SU-DHL-6 (cell line): ENCODE measurements around the gene ADAMTS17.

Experiments
- CTCF ChIP-seq: fragments of 200-600 bp; sonication (generic); IDR thresholded peaks from one replicate; pipeline ENCODE4 v1.5.1; 2017; ENCODE audit warnings: antibody characterized with exemption, mild to moderate bottlenecking, low read length, moderate library complexity; ENCODE audit not compliant: insufficient read depth, poor library complexity, severe bottlenecking
- EZH2phosphoT487 ChIP-seq: fragments of 200-600 bp; sonication (generic), shearing (Covaris generic); conservative IDR thresholded peaks from 2 replicates; pipeline ENCODE4 v1.6.1; 2018; ENCODE audit warnings: mild to moderate bottlenecking, antibody characterized with exemption, low read length, moderate library complexity, mixed read lengths

GRCh38 chr15:100002787-100003536 lies 338.8 kb downstream of the ADAMTS17 start:
- no peak for TF ChIP-seq CTCF
- no peak for TF ChIP-seq EZH2phosphoT487
